HCT116 (cell line): ENCODE results near the gene SDK2. TPM values are rescaled to one million over a fixed set of nuclear protein-coding genes. Genes with fewer than 3 reads are reported as not detected.

ENCODE experiments used
- ATAC-seq: fragments of 200-7000 bp; cut with Tn5 transposase; 2 replicates; pipeline ENCODE4 v1.9.1; 2020; ENCODE audit warnings: mild to moderate bottlenecking, moderate library complexity
- BruUV-seq: library from RNA; stranded (reverse); fragments of 400-500 nt; replicated peaks from 2 replicates; lab custom pipeline; 2021; lab: Mats Ljungman, UMichigan
- CTCF ChIA-PET: fragments of 300-600 bp; sonication (Branson Sonifier 250); formaldehyde crosslinking; loops from one replicate; lab custom pipeline; 2021; ENCODE audit warnings: antibody characterized with exemption; lab: Charles Lee
- POLR2A ChIA-PET: fragments of 300-600, 350-600 bp; sonication (Branson Sonifier 250); formaldehyde crosslinking; loops from one replicate; lab custom pipeline; 2021; ENCODE audit warnings: antibody characterized with exemption; lab: Charles Lee
- RAD21 ChIA-PET, 2 experiments: fragments of 300-600 bp; sonication (Branson Sonifier 250); formaldehyde crosslinking; loops; one replicate each; lab custom pipeline; 2023; ENCODE audit warnings: low total read pairs in 2 of 2; ENCODE audit not compliant: uncharacterized antibody in 2 of 2, unreplicated experiment in 2 of 2, low non-redundant PET in 1 of 2; lab: Charles Lee
- DNase-seq: peaks from one replicate; pipeline ENCODE4 v3.0.0-alpha.2; 2010; ENCODE audit warnings: low read depth, low spot score
- H2AFZ ChIP-seq: fragments of 200-600 bp; shearing (Covaris generic), sonication (generic); 2 replicates; pipeline ENCODE4 v1.6.1; 2017; ENCODE audit warnings: low read depth, mixed run types, mixed read lengths, antibody characterized with exemption, low read length; ENCODE audit not compliant: poor library complexity, severe bottlenecking
- H3K27ac ChIP-seq: 2 replicates; pipeline ENCODE4 v1.5.1; 2012; ENCODE audit warnings: low read depth, low read length
- H3K27me3 ChIP-seq: fragments of 200-600 bp; sonication (generic); 2 replicates; pipeline ENCODE4 v1.6.1; 2016; ENCODE audit warnings: mixed run types, low read length, mixed read lengths; ENCODE audit not compliant: insufficient read depth
- H3K36me3 ChIP-seq, 2 experiments: fragments of 200-500 bp in 1 of 2; fragments of 200-600 bp in 1 of 2; sonication (Bioruptor generic) in 1 of 2; sonication (generic) in 1 of 2; 2 replicates each; pipeline versions ENCODE4 v1.5.1 to v1.6.1; 2014 to 2016; ENCODE audit warnings: low read length in 2 of 2, inconsistent platforms in 1 of 2, mixed read lengths in 1 of 2, mixed run types in 1 of 2; ENCODE audit not compliant: insufficient read depth in 2 of 2, control insufficient read depth in 1 of 2
- H3K4me1 ChIP-seq, 2 experiments: fragments of 200-600 bp in 1 of 2; sonication (generic) in 1 of 2; 2 replicates each; pipeline versions ENCODE4 v1.5.1 to v1.6.1; 2012 to 2017; ENCODE audit warnings: low read length in 2 of 2, inconsistent platforms in 1 of 2, mild to moderate bottlenecking in 1 of 2, mixed read lengths in 1 of 2, mixed run types in 1 of 2, moderate library complexity in 1 of 2; ENCODE audit not compliant: insufficient read depth in 2 of 2, control insufficient read depth in 1 of 2
- H3K4me2 ChIP-seq: fragments of 200-600 bp; sonication (generic); 2 replicates; pipeline ENCODE4 v1.6.1; 2017; ENCODE audit warnings: mixed run types, low read length, mixed read lengths
- H3K4me3 ChIP-seq, 2 experiments: fragments of 200-600 bp in 1 of 2; sonication (generic) in 1 of 2; replicated peaks in 1 of 2; 2 replicates each; pipeline ENCODE4 v1.5.1; 2011 to 2016; ENCODE audit warnings: low read length in 2 of 2, control low read depth in 1 of 2, low read depth in 1 of 2, mild to moderate bottlenecking in 1 of 2, mixed read lengths in 1 of 2, mixed run types in 1 of 2
- H3K79me2 ChIP-seq: fragments of 200-600 bp; sonication (generic); 2 replicates; pipeline ENCODE4 v1.6.1; 2017; ENCODE audit warnings: mild to moderate bottlenecking, mixed run types, low read length, moderate library complexity, mixed read lengths; ENCODE audit not compliant: insufficient read depth
- H3K9ac ChIP-seq: fragments of 200-600 bp; sonication (generic); 2 replicates; pipeline ENCODE4 v1.6.1; 2016; ENCODE audit warnings: low read length, mixed read lengths
- H3K9me2 ChIP-seq: fragments of 200-600 bp; sonication (generic), shearing (Covaris generic); 2 replicates; pipeline ENCODE4 v1.6.1; 2017; ENCODE audit warnings: mixed run types, mild to moderate bottlenecking, moderate library complexity; ENCODE audit not compliant: insufficient read depth
- H3K9me3 ChIP-seq, 2 experiments: fragments of 200-500 bp in 1 of 2; fragments of 200-600 bp in 1 of 2; sonication (Bioruptor generic) in 1 of 2; sonication (generic) in 1 of 2; 2 replicates each; pipeline ENCODE4 v1.6.1; 2014 to 2017; ENCODE audit warnings: low read length in 2 of 2, mixed read lengths in 2 of 2, inconsistent platforms in 1 of 2, low read depth in 1 of 2, mild to moderate bottlenecking in 1 of 2, mixed run types in 1 of 2, moderate library complexity in 1 of 2; ENCODE audit not compliant: control insufficient read depth in 1 of 2, insufficient read depth in 1 of 2
- H4K20me1 ChIP-seq: fragments of 200-600 bp; sonication (generic), shearing (Covaris generic); 2 replicates; pipeline ENCODE4 v1.6.1; 2017; ENCODE audit warnings: mixed run types, mild to moderate bottlenecking, moderate library complexity; ENCODE audit not compliant: insufficient read depth
- CBX3 ChIP-seq: IDR thresholded peaks from 2 replicates; pipeline ENCODE4 v1.6.1; 2012; ENCODE audit warnings: low read depth
- CEBPB ChIP-seq: IDR thresholded peaks from 2 replicates; pipeline ENCODE4 v1.6.1; 2012; ENCODE audit warnings: low read depth
- CTCF ChIP-seq, 3 experiments: fragments of 200-600 bp in 1 of 3; sonication (generic) in 1 of 3; IDR thresholded peaks in 2 of 3; conservative IDR thresholded peaks in 1 of 3; 2 replicates each; pipeline ENCODE4 v1.5.1; 2012 to 2017; ENCODE audit warnings: low read depth in 2 of 3, low read length in 2 of 3, antibody characterized with exemption in 1 of 3, borderline replicate concordance in 1 of 3, control low read depth in 1 of 3, mild to moderate bottlenecking in 1 of 3, mixed read lengths in 1 of 3, mixed run types in 1 of 3, moderate library complexity in 1 of 3; ENCODE audit not compliant: insufficient read depth in 1 of 3
- EGR1 ChIP-seq: IDR thresholded peaks from 2 replicates; pipeline ENCODE4 v1.6.1; 2012; ENCODE audit warnings: low read depth
- ELF1 ChIP-seq: IDR thresholded peaks from 2 replicates; pipeline ENCODE4 v1.6.1; 2012; ENCODE audit warnings: low read depth, borderline replicate concordance
- EZH2 ChIP-seq: fragments of 200-600 bp; sonication (generic); IDR thresholded peaks from 2 replicates; pipeline ENCODE4 v1.6.1; 2017; ENCODE audit warnings: antibody characterized with exemption, mixed run types
- FOSL1 ChIP-seq: IDR thresholded peaks from 2 replicates; pipeline ENCODE4 v1.6.1; 2012; ENCODE audit warnings: low read depth
- JUND ChIP-seq: IDR thresholded peaks from 2 replicates; pipeline ENCODE4 v1.6.1; 2012
- MAX ChIP-seq: IDR thresholded peaks from 2 replicates; pipeline ENCODE4 v1.6.1; 2012
- POLR2A ChIP-seq: IDR thresholded peaks from 2 replicates; pipeline ENCODE4 v1.7.0; 2011; ENCODE audit warnings: borderline replicate concordance; ENCODE audit not compliant: insufficient read depth, insufficient read length; ENCODE audit errors: extremely low read depth
- POLR2AphosphoS5 ChIP-seq: IDR thresholded peaks from 2 replicates; pipeline ENCODE4 v1.6.1; 2011; ENCODE audit warnings: mild to moderate bottlenecking, low read depth, low read length, moderate library complexity
- RAD21 ChIP-seq: IDR thresholded peaks from 2 replicates; pipeline ENCODE4 v1.6.1; 2012; ENCODE audit warnings: low read depth, mild to moderate bottlenecking
- REST ChIP-seq: IDR thresholded peaks from 2 replicates; pipeline ENCODE4 v1.6.1; 2012; ENCODE audit warnings: low read depth
- SIN3A ChIP-seq: IDR thresholded peaks from 2 replicates; pipeline ENCODE4 v1.6.1; 2012; ENCODE audit warnings: low read depth
- SRF ChIP-seq: IDR thresholded peaks from 2 replicates; pipeline ENCODE4 v1.6.1; 2012; ENCODE audit warnings: low read depth
- YY1 ChIP-seq: IDR thresholded peaks from 2 replicates; pipeline ENCODE4 v1.6.1; 2011; ENCODE audit warnings: low read length, low read depth, moderate library complexity, mild to moderate bottlenecking; ENCODE audit not compliant: insufficient replicate concordance; ENCODE audit errors: extremely low read depth
- ZFX ChIP-seq: fragments of 450-650 bp; IDR thresholded peaks from 2 replicates; pipeline ENCODE4 v1.6.1; 2017
- ZNF274 ChIP-seq: fragments of 200-500 bp; sonication (Bioruptor generic); IDR thresholded peaks from 2 replicates; pipeline ENCODE4 v1.6.1; 2014; ENCODE audit warnings: mild to moderate bottlenecking, low read depth, low read length, inconsistent platforms
- intact Hi-C: fragments of 100-400 bp; cut with micrococcal nuclease; formaldehyde crosslinking; loops from 2 replicates; pipeline ENCODE4 v1.10.0; 2022
- total RNA-seq: library from RNA; stranded (reverse); gene quantifications from one replicate; pipeline ENCODE4 v1.2.1, GENCODE V29; 2021; ENCODE audit not compliant: unreplicated experiment
- TF ChIP-seq, protein P1 (sequence below): IDR thresholded peaks from 2 replicates; pipeline ENCODE4 v1.6.1; 2011; ENCODE audit warnings: mild to moderate bottlenecking, low read length, moderate library complexity; ENCODE audit not compliant: insufficient replicate concordance; ENCODE audit errors: extremely low read depth
- TF ChIP-seq, protein P2 (sequence below): IDR thresholded peaks from 2 replicates; pipeline ENCODE4 v1.6.1; 2012

Gene SDK2
- total RNA-seq, 1 experiment from 2014 or later, result 0.10 TPM

GRCh38 chr17:73554498-73554897, 89.7 kb downstream of the SDK2 start:
- DNase-seq (no peak), ATAC-seq (no peak)
- H2AFZ ChIP-seq, result no peak overlapping the region
- RAD21 ChIA-PET, result no interaction called here
- peaks cover 24% of the 10 kb centered on the region for H3K27me3 ChIP-seq
- CTCF ChIA-PET, result no interaction called here
- no peaks in the 10 kb centered on the region for H3K4me1 ChIP-seq
- TF ChIP-seq ELF1 (no peak), POLR2A (no peak), ZFX (no peak), RAD21 (no peak), SRF (no peak), SIN3A (no peak), FOSL1 (no peak), POLR2AphosphoS5 (no peak), CTCF (IDR thresholded peaks at IDR 0.05 in 2 of 3, conservative IDR thresholded peaks at IDR 0.05 in 1 of 3; ENCODE audit: borderline replicate concordance in 1 of 3, insufficient read depth in 1 of 3, low read depth in 2 of 3, low read length in 2 of 3) (no peak), ZNF274 (no peak), EGR1 (no peak), JUND (no peak), CBX3 (no peak), YY1 (no peak), REST (no peak), MAX (no peak), EZH2 (no peak), CEBPB (no peak)
- TF ChIP-seq, protein P1, sequence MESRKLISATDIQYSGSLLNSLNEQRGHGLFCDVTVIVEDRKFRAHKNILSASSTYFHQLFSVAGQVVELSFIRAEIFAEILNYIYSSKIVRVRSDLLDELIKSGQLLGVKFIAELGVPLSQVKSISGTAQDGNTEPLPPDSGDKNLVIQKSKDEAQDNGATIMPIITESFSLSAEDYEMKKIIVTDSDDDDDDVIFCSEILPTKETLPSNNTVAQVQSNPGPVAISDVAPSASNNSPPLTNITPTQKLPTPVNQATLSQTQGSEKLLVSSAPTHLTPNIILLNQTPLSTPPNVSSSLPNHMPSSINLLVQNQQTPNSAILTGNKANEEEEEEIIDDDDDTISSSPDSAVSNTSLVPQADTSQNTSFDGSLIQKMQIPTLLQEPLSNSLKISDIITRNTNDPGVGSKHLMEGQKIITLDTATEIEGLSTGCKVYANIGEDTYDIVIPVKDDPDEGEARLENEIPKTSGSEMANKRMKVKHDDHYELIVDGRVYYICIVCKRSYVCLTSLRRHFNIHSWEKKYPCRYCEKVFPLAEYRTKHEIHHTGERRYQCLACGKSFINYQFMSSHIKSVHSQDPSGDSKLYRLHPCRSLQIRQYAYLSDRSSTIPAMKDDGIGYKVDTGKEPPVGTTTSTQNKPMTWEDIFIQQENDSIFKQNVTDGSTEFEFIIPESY, result no peak
- TF ChIP-seq, protein P2, sequence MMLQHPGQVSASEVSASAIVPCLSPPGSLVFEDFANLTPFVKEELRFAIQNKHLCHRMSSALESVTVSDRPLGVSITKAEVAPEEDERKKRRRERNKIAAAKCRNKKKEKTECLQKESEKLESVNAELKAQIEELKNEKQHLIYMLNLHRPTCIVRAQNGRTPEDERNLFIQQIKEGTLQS, result no peak
- TF ChIP-seq, all 23 proteins: peak for 0
- Histone ChIP-seq H3K79me2 (no peaks in the 10 kb centered on the region), H3K27ac (no peak overlapping the region), H3K4me3 (no peak overlapping the region), H3K4me2 (no peak overlapping the region), H3K9ac (no peak overlapping the region), H4K20me1 (no peaks in the 10 kb centered on the region), H3K9me2 (no peaks in the 10 kb centered on the region), H3K36me3 (no peaks in the 10 kb centered on the region), H3K9me3 (no peaks in the 10 kb centered on the region)
- BruUV-seq, result no TSS peak
- POLR2A ChIA-PET, result no interaction called here
- intact Hi-C loops, result no loop called here
